Transverse colon (tissue), 3 donors: ENCODE data around the gene AGAP5.
"Not testable (repeated sequence)": the region's sequence is repeated elsewhere in the genome, so short reads cannot be mapped to it uniquely, and the experiment has no call there.

Experiments
- POLR2A ChIP-seq: fragments of 450-650 bp; IDR thresholded peaks from one replicate; pipeline ENCODE4 v1.6.1; 2016; ENCODE audit warnings: antibody characterized with exemption, mild to moderate bottlenecking, moderate library complexity
- TF ChIP-seq, protein P1 (sequence below), 5 experiments: fragments of 200-600 bp in 3 of 5; fragments of 450-650 bp in 2 of 5; sonication (generic) in 3 of 5; IDR thresholded peaks; 1 replicate in 2 of 5; 2 replicates in 3 of 5; pipeline ENCODE4 v1.5.1; 2016 to 2017; ENCODE audit warnings: antibody characterized with exemption in 5 of 5, inconsistent platforms in 3 of 5, mild to moderate bottlenecking in 2 of 5, moderate library complexity in 1 of 5

DNA sequence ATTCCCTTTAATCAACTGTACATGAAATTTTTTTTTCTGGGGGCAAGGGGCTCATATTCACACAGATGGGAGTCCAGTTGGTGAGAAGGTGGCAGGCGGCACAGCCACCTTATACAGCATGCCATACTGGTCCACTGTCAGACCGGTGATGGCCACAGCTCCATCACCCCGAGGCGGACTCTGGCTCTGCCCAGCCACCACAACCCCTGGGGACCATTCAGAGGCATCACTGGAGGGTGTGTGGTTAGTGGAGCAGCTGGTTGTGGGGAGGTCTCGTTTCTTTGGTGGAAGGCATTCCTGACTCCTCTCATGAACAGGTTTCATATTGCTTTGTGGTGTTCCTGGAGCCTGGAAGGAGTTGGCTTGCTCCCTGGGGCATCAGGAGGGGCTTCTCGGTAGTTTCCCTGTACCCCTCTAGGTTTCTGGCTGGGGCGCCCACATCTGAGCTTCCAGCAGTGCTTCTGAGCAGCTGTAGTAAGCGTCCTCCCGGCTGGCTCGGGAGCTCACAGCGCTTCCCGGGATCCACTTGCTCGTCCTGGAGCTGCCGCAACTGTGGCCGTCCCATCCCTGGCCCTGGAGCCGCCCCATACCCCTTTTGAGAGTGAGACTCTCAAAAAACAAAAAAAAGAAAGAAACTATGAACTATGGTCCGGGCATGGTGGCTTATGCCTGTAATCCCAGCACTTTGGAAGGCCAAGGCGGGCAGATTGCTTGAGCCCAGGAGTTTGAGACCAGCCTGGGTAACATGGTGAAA, 42.8 kb upstream of the AGAP5 start:
- not testable (repeated sequence) for TF ChIP-seq POLR2A
- TF ChIP-seq, protein P1, sequence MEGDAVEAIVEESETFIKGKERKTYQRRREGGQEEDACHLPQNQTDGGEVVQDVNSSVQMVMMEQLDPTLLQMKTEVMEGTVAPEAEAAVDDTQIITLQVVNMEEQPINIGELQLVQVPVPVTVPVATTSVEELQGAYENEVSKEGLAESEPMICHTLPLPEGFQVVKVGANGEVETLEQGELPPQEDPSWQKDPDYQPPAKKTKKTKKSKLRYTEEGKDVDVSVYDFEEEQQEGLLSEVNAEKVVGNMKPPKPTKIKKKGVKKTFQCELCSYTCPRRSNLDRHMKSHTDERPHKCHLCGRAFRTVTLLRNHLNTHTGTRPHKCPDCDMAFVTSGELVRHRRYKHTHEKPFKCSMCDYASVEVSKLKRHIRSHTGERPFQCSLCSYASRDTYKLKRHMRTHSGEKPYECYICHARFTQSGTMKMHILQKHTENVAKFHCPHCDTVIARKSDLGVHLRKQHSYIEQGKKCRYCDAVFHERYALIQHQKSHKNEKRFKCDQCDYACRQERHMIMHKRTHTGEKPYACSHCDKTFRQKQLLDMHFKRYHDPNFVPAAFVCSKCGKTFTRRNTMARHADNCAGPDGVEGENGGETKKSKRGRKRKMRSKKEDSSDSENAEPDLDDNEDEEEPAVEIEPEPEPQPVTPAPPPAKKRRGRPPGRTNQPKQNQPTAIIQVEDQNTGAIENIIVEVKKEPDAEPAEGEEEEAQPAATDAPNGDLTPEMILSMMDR (IDR thresholded peaks at IDR 0.05), result not testable (repeated sequence)
